ENCODE results near the gene CDC25B.
"Not testable (repeated sequence)": the region's sequence is repeated elsewhere in the genome, so short reads cannot be mapped to it uniquely, and the experiment has no call there.

The CDC25B gene

DNA sequence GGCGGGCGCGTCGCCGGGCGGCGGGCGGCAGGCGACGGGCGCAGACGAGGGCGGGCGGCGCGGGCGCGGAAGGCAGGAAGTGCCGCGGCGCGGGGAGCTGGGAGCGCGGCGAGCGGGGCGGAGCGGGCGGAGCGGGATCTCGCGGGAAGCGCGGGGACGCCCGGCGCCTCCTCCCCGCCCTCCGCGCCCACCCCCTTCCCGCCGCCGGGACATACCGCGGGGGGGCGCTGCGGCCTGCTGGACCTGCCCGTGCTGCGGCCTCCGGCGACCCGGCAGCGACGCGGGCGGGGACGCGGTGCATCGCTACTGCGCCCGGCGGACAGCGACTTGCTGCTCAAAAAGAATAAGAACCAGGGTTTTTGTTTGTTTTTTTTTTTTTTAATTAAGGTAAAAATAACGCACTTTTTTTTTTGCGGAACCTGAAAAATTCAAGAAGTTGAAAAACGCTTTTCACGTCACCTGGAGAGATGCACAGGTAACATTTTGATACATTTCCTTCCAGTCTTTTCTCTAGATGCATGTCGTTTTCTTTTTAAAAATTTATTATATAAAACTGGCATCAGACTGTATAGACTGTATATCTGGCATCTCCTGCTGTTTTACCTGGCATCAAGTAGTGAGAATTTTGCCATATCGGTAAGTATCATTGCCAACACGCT lies 9.3 kb upstream of the CDC25B start, which contains the start of gene CENPB:
Gene CENPB (minus strand): TSS at position 76 of the 659 bp plus-strand sequence. CDS start 257 bp downstream, outside the sequence.
- DNase-seq = peak; percentile 95

DNA sequence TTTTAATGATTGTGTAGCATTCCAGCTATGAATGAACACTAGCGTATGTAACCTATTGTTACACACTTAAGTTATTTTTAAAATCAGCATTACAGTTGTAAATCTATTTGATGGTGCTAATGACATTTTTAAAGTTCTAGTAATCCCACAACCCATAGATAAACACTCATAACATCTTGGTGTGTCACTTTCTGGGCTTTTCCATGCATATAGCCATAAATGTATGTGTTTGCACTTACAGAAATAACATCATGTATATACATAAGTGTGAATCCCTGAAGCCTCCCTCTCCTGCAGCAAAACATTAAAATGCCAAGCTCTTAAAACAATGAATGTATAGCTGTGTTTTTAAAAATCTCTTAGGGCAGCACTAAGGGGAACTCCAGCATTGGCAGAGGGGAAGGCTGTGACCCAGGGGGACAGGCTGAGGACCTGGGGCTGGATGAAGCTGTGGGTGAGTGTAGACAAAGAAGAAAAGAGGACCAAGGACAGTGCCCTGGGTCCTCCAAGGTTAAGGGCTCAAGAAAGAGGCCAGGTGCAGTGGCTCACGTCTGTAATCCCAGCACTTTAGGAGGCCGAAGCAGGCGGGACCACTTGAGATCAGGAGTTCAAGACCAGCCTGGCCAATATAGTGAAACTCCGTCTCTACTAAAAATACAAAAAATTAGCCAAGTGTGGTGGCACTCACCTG lies 8.6 kb upstream of the CDC25B start:
- no peak for DNase-seq

DNA sequence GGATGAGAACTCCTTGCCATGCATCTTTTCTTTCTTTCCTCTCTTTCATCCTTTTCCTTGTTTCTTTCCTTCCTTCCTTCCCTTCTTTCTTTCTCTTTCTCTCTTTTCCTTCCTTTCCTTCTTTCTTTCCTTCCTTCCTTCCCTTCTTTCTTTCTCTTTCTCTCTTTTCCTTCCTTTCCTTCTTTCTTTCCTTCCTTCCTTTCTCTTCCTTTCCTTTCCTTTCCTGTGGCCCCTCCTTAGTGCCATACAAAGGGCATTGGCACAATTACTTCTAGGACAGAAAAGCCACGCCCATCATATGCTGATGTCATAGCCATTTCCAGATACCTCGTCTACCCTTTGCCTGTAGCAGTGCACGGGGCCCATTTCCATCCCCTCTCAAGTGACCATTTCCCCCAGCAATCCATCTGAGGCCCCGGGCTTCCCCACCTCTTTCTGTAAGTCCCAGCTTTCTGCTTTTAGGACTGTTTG lies 7.4 kb upstream of the CDC25B start:
- no peak for DNase-seq

DNA sequence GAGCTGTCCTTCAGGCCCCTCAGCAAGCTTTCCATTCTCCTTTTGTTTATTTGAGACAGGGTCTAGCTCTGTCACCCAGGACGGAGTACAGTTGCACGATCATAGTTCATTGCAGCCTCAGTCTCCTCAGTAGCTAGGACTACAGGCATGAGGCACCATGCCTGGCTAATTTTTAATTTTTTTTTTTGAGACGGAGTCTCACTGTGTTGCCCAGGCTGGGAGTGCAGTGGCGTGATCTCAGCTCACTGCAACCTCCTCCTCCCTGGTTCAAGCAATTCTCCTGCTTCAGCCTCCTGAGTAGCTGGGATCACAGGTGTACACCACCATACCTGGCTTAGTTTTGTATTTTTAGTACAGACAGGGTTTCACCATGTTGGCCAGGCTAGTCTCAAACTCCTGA lies 6.9 kb upstream of the CDC25B start:
- not testable (repeated sequence) for DNase-seq

DNA sequence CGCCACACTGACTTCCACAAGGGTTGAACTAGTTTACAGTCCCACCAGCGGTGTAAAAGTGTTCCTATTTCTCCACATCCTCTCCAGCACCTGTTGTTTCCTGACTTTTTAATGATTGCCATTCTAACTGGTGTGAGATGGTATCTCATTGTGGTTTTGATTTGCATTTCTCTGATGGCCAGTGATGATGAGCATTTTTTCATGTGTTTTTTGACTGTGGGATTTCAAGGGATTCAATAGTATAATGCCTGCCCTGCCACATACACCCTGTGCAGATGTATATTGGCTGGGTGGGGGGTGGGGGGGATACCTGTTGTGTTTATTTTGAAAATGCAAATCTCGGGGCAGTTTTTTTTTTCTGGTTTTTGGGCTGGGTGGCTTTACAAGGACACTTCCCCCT lies 1.9 kb upstream of the CDC25B start:
- DNase-seq = not testable (repeated sequence)

DNA sequence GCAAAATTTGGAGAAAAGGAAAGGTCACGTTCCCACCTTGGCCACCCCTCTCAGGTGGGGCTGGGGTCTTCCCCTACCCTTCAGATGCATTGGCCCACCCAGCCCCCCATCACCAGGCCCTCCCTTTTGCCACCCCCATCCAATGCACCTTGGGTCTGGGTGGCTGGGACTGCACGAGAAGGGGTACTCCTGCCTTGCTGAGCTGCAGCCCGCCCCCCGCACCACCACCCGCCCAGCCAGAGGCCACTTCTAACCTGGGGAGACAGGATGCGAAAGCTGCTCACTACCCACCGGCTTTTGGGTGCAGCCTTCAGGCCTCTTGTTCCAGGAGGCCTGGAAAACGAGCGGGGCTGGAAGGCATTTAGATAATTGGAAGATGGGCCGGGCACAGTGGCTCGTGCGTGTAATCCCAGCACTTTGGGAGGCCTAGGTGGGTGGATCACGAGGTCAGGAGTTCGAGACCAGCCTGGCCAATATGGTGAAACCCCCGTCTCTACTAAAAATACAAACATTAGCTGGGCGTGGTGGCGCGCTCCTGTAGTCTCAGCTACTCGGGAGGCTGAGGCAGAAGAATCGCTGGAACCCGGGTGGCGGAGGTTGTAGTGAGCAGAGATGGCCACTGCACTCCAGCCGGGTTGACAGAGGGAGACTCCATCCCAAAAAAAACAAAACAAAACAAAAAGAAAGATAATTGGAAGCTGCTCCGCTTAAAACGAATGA lies 1.2 kb upstream of the CDC25B start:
- no peak for DNase-seq

DNA sequence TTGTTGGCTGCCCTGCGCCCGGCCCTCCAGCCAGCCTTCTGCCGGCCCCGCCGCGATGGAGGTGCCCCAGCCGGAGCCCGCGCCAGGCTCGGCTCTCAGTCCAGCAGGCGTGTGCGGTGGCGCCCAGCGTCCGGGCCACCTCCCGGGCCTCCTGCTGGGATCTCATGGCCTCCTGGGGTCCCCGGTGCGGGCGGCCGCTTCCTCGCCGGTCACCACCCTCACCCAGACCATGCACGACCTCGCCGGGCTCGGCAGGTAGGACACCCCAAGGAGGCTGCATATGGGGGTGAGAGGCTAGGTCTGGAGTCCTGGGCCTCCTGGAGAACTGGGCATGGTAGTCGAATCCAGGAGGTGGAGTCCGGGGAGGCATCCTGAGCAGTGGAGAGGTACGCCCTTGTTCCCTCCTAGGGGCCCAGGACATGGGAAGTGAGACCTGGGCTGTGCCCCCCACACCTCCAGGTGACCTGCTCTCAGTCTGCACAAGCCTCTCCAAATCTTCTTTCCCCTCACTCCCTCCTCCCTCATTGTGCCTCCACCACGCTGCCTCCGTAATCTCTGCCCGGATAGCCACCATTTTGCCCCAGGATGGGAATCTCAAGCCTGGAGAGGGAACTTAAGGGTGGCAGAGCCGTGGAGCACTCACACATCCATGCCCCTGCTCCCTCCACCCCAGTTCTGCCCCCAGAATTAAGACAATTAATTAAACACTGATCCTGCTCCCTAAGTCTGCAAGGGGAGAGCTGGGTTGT lies 541 bp downstream of the CDC25B start:
- DNase-seq = no peak

DNA sequence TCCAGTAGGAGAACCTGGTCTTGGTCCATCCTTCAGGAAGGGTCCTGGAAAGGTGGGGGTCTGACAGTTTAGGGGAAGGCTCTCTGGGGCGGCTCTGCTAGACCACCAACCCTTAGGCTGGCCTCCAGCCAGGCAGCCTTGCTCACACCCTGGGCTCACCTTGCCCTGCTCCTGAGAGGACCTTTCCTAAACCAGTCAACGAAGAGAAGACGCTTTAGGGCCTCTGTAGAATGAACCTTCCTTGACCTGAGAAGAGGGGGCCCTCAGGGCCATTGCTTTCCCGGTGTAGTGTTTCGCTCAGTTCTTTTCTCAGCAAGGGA lies 1.1 kb downstream of the CDC25B start:
- DNase-seq = no peak

DNA sequence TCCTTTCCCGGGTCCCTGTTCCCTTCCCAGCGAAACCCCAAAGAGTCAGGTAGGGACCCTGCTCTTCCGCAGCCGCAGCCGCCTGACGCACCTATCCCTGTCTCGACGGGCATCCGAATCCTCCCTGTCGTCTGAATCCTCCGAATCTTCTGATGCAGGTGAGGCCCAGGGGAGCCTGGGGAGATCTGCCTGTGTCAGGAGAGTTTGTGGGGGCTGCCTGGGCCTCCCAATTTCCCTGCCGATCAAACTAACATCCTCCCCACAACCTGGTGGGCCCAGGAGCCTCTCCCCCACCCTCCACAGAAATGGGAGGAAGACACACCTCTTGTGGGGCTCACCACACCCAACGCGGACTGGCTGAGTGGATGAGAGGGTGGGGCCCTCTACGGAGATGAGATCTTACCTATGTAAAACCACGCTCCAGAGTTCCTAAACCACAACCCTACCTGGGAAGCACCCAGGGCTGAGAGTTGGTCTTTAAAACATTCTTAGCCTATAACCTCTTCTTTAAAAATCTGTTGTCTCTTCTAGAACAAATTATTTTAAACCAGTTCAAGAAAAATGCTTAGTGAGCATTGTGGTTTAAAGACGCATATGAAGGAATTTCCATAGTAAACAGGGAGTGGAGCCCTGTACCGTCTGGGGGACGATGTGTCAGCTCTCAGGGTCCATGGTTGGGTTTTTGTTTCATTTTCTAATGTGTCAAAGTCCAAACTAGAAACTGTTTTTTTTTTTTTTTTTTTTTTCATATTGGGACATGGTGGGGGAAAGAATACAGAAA lies 1.7 kb downstream of the CDC25B start:
- DNase-seq = peak; percentile 77

DNA sequence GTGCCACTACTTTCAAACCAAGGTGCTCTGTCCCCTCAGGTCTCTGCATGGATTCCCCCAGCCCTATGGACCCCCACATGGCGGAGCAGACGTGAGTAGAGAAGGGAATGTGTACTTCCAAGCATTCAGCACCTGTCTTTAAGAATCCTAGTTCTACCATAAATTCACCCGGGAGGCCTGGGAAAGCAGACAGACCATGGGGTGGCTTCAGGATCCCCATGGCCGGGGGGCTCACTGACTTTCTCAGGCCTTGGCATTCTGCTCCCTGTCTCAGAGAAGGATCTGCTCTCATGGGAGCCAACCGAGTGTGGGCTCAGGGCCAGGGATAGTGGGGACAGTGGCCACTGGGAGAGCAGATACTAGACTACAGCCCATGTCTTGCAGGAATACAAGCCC lies 2.3 kb downstream of the CDC25B start:
- no peak for DNase-seq

DNA sequence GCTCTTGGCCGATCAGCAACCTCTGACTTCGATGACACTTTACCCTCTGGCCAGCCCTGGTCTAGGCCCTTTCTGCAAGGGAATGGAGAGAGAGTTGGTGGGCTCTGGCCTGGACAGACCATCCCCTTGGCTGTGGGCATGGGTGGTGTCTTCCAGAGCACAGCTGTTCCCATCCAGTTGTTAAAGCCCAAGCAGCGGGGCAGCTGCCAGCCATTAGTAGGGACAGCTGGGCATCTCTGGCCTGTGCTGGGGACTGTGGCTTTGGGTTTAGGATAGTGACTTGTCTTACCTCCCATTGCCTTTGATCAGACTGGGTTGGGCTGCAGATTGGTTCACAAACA lies 2.8 kb downstream of the CDC25B start:
- DNase-seq = no peak

DNA sequence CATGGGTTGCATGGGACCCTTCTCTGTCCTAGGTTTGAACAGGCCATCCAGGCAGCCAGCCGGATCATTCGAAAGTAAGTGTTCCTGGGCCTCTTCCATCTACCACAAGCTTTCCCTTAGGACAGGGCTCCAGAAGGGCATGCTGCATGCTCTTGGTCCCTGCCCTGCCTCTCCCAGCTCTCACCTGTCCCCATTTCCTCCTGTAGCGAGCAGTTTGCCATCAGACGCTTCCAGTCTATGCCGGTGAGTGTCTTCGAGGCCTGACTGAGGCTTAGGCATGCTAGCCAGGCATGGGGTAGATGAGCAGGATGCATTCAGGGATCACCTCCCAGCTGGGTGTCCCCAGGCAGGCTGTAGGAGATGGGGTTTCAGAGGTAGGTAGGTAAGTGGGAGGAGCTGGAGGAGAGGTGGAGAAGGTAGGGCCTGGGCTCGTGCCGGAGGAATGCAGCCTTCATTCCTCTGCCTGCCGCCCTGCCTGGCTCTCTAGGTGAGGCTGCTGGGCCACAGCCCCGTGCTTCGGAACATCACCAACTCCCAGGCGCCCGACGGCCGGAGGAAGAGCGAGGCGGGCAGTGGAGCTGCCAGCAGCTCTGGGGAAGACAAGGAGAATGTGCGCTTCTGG lies 4.3 kb downstream of the CDC25B start:
- DNase-seq = no peak

DNA sequence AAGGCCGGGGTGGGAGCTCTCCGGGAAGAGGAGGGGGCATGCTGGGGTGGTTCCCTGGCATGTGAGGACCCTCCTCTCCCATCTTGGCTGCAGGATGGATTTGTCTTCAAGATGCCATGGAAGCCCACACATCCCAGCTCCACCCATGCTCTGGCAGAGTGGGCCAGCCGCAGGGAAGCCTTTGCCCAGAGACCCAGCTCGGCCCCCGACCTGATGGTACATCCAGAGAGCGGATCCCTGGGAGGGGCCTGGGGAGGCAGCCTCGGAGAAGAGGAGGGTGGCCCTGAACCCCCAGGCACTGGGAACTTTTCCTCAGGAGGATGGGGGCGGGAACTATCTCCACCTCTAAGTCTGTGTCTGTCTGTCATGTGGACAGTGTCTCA lies 4.8 kb downstream of the CDC25B start:
- DNase-seq = no peak

DNA sequence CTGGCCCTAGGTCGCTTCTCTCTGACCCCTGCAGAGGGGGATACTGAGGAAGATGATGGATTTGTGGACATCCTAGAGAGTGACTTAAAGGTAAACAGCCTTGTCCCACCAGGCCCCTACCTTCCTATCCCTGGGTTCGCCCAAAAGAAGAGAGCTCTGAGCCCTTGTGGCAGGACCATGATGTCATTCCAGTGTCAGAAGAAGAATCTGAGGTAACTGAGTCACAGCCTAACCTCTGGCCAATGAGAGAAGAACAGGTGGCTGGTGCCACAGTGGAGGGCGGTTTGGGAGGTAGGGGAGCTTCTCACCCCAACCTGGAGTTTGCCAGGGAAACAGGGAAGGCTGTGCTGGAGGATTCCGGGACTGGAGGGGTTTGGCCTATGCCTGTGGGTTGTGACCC lies 5.2 kb downstream of the CDC25B start:
- no peak for DNase-seq

DNA sequence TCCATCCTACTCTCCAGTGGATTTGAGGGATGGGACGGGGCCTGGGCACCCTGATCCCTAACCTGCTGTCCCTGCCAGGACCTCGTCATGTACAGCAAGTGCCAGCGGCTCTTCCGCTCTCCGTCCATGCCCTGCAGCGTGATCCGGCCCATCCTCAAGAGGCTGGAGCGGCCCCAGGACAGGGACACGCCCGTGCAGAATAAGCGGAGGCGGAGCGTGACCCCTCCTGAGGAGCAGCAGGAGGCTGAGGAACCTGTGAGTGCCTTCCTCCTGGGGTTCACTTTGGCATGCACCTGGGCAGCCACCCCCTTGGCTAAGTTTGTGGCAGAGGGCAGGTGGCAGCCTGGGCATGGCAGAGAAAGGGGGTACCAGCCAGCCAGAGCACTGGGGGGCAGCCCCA lies 5.7 kb downstream of the CDC25B start:
- DNase-seq = no peak

DNA sequence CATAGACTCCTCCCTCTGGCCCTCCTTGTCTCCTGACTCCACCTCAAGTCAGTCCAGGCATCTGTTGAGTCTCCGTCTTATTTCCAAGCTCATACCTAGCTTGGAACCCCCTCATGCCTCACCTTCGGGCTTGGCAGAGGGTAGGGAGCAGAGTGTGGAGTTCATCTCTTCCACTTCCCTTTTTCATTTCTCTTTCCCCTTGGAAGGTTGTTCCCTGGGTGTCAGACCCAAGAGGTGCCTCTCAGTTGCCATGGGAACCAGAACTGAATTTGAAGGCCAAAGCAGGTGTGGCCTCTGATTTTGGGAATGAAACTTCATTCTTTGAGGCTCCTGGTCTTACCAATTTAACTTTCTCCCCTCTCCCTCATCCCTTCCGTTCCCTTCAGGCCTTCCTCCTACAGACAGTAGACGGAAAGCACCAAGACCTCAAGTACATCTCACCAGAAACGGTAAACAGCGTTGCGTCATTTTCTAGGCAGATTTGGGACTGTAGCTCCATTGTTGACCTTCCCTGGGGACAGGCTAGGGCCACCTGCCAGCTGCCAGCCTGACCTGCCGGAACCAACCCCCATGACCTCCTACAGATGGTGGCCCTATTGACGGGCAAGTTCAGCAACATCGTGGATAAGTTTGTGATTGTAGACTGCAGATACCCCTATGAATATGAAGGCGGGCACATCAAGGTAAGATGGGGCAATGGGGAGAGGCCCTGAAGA lies 6.6 kb downstream of the CDC25B start:
- no peak for DNase-seq

DNA sequence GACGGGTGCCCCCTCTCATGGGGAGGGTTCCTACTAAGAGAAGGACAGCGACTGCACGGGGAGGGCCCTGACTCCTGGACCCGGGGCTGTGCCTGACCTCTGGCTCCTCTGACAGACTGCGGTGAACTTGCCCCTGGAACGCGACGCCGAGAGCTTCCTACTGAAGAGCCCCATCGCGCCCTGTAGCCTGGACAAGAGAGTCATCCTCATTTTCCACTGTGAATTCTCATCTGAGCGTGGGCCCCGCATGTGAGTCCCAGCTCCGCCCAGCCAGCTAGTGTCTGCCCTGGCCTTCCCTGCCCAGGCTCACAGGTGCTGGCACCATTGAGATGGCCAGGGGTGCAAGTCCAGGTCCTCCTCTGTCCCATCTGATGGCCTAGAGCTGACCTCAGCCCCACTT lies 7.2 kb downstream of the CDC25B start:
- no peak for DNase-seq

DNA sequence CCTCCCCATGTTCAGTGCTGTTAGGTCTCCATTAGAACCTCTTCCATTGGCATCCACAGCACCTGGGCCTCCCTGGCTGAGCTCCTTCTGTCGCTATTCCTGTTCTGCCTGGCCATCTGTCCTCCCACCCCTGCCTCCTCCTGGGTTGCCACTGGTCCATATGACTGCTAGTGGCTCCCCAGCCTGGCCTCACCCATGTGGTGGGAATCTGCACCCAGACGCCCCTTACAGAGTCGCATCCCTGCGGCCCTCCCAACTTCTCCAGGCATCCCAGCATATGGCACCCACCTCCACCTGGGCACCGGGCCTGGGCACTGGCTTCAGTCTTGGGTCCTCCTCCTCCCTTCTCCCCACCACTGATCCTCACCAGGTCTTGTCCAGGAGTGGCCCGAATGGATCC lies 7.7 kb downstream of the CDC25B start:
- DNase-seq = no peak

DNA sequence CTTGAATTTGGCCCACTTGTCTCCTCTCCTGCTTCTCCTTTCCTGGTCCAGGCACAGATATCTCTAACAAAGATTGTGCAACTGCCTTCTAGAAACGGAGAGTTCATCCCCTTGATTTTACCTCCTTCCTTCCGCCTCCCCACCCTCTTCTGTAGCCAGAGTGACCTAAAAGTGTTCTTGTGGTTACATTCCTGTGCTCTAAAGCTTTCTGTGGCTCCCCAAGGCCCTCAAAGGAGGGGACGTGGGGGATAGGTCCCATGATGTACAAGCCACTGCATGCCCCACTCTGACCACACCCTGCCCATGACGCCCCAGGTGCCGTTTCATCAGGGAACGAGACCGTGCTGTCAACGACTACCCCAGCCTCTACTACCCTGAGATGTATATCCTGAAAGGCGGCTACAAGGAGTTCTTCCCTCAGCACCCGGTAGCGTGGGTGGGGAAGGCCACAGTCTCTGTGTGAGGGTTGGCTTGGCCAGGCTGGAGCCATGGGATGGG lies 8.2 kb downstream of the CDC25B start:
- no peak for DNase-seq

DNA sequence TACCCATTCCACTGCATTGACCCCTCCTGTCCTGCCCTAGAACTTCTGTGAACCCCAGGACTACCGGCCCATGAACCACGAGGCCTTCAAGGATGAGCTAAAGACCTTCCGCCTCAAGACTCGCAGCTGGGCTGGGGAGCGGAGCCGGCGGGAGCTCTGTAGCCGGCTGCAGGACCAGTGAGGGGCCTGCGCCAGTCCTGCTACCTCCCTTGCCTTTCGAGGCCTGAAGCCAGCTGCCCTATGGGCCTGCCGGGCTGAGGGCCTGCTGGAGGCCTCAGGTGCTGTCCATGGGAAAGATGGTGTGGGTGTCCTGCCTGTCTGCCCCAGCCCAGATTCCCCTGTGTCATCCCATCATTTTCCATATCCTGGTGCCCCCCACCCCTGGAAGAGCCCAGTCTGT lies 8.7 kb downstream of the CDC25B start:
- DNase-seq = no peak

DNA sequence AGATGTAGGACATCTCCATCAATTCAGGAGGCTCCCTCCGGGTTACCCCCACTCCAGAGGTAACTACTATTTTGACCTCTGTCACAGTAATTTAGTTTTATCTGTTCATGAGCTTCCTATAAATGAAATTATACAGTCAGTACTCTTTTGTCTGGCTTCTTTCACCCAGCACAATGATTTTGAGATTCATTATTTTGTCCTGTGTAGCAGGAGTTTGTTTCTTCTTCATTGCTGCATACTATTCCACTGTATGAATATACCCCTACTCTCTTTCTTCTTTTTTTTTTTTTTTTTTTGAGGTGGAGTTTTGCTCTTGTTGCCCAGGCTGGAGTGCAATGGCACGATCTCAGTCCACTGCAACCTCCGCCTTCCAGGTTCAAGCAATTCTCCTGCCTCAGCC lies 12.4 kb downstream of the CDC25B start:
- no peak for DNase-seq

Measured in CD4-positive, alpha-beta T cell treated with Interleukin-17A for 4 hours (primary cell).